GM23338 (cell line): Measurements from ENCODE around the gene AOC3. TPM values are rescaled to one million over a fixed set of nuclear protein-coding genes. Genes with fewer than 3 reads are reported as not detected.
A peak's percentile ranks its signal among the peaks of the same experiment; 100 is the strongest.
"Not testable (repeated sequence)": the region's sequence is repeated elsewhere in the genome, so short reads cannot be mapped to it uniquely, and the experiment has no call there.

Source experiments
- ATAC-seq: fragments of 200-7000 bp; cut with Tn5 transposase; 3 replicates; pipeline ENCODE4 v1.9.1; 2020
- DNase-seq: peaks from one replicate; pipeline ENCODE4 v3.0.0-alpha.2; 2015; ENCODE audit warnings: low spot score
- H2AFZ ChIP-seq: fragments of 200-600 bp; sonication (generic); 2 replicates; pipeline ENCODE4 v1.8.0; 2016; ENCODE audit warnings: antibody characterized with exemption, mild to moderate bottlenecking, moderate library complexity
- H3F3A ChIP-seq: fragments of 200-600 bp; sonication (generic); replicated peaks from 2 replicates; pipeline ENCODE4 v1.8.0; 2017; ENCODE audit warnings: antibody characterized with exemption, mixed run types, low read depth
- H3K27ac ChIP-seq: fragments of 200-600 bp; sonication (generic); 2 replicates; pipeline ENCODE4 v1.6.1; 2016; ENCODE audit warnings: low read depth
- H3K27me3 ChIP-seq: fragments of 200-600 bp; sonication (generic); 2 replicates; pipeline ENCODE4 v1.8.0; 2016; ENCODE audit warnings: mild to moderate bottlenecking, mixed run types, moderate library complexity; ENCODE audit not compliant: insufficient read depth
- H3K36me3 ChIP-seq: fragments of 200-600 bp; sonication (generic); 2 replicates; pipeline ENCODE4 v1.8.0; 2016; ENCODE audit warnings: mild to moderate bottlenecking; ENCODE audit not compliant: insufficient read depth
- H3K4me1 ChIP-seq: fragments of 200-600 bp; sonication (generic); 2 replicates; pipeline ENCODE4 v1.8.0; 2016; ENCODE audit warnings: mild to moderate bottlenecking, moderate library complexity; ENCODE audit not compliant: insufficient read depth
- H3K4me2 ChIP-seq: fragments of 200-600 bp; sonication (generic); 2 replicates; pipeline ENCODE4 v1.7.1; 2017; ENCODE audit warnings: mixed run types
- H3K4me3 ChIP-seq: fragments of 200-600 bp; sonication (generic); 2 replicates; pipeline ENCODE4 v1.6.1; 2016; ENCODE audit warnings: mixed run types
- H3K79me2 ChIP-seq: fragments of 200-600 bp; sonication (generic); replicated peaks from 2 replicates; pipeline ENCODE4 v1.8.0; 2017; ENCODE audit warnings: mild to moderate bottlenecking; ENCODE audit not compliant: insufficient read depth
- H3K9me2 ChIP-seq: fragments of 200-600 bp; sonication (generic); 2 replicates; pipeline ENCODE4 v1.8.0; 2017; ENCODE audit not compliant: insufficient read depth
- H4K20me1 ChIP-seq: fragments of 200-600 bp; sonication (generic); replicated peaks from 2 replicates; pipeline ENCODE4 v1.8.0; 2017; ENCODE audit warnings: mild to moderate bottlenecking; ENCODE audit not compliant: insufficient read depth
- H3K27ac Mint-ChIP-seq: 2 replicates; pipeline ENCODE4 v1.8.0; 2020; ENCODE audit warnings: inconsistent platforms, mild to moderate bottlenecking, moderate library complexity, mixed read lengths
- H3K27me3 Mint-ChIP-seq: 3 replicates; pipeline ENCODE4 v1.8.0; 2022; ENCODE audit warnings: low read depth, mild to moderate bottlenecking, moderate library complexity, mixed read lengths, inconsistent platforms; ENCODE audit not compliant: insufficient read depth, poor library complexity
- H3K36me3 Mint-ChIP-seq: 3 replicates; pipeline ENCODE4 v1.8.0; 2021; ENCODE audit warnings: low read depth, mild to moderate bottlenecking, inconsistent platforms, moderate library complexity, mixed read lengths
- H3K4me1 Mint-ChIP-seq: 3 replicates; pipeline ENCODE4 v1.8.0; 2020; ENCODE audit warnings: mild to moderate bottlenecking, inconsistent platforms, mixed read lengths
- H3K4me3 Mint-ChIP-seq: 3 replicates; pipeline ENCODE4 v1.8.0; 2021; ENCODE audit warnings: moderate library complexity, mild to moderate bottlenecking, inconsistent platforms, mixed read lengths
- H3K9me3 Mint-ChIP-seq: 3 replicates; pipeline ENCODE4 v1.8.0; 2020; ENCODE audit warnings: moderate library complexity, mild to moderate bottlenecking, inconsistent platforms, mixed read lengths
- CREB1 ChIP-seq: fragments of 250-450 bp; sonication (Bioruptor Pico); IDR thresholded peaks from 2 replicates; pipeline ENCODE4 v1.5.0; 2020; ENCODE audit warnings: low read depth, mild to moderate bottlenecking, moderate library complexity
- EZH2 ChIP-seq: fragments of 200-600 bp; sonication (generic); IDR thresholded peaks from one replicate; pipeline ENCODE4 v1.8.0; 2017; ENCODE audit warnings: antibody characterized with exemption, mild to moderate bottlenecking, low read depth; ENCODE audit not compliant: unreplicated experiment
- EZH2phosphoT487 ChIP-seq: fragments of 200-600 bp; sonication (generic); IDR thresholded peaks from one replicate; pipeline ENCODE4 v1.8.1; 2018; ENCODE audit warnings: antibody characterized with exemption; ENCODE audit not compliant: unreplicated experiment
- JUNB ChIP-seq: IDR thresholded peaks from one replicate; pipeline ENCODE4 v1.6.1; 2016; ENCODE audit warnings: antibody characterized with exemption; ENCODE audit not compliant: unreplicated experiment
- NANOG ChIP-seq: IDR thresholded peaks from 2 replicates; pipeline ENCODE4 v1.6.1; 2016; ENCODE audit warnings: antibody characterized with exemption, borderline replicate concordance
- STAT1 ChIP-seq: IDR thresholded peaks from one replicate; pipeline ENCODE4 v1.6.1; 2016; ENCODE audit warnings: antibody characterized with exemption; ENCODE audit not compliant: unreplicated experiment
- ZNF331 ChIP-seq: fragments of 250-450 bp; sonication (Bioruptor Pico); IDR thresholded peaks from 2 replicates; pipeline ENCODE4 v1.5.0; 2020; ENCODE audit warnings: low read depth, mild to moderate bottlenecking, moderate library complexity
- polyA plus RNA-seq: library from polyadenylated mRNA; unstranded; fragments of >200 nt; fragmentation: Nextera tagmentation; extraction: Ambion mirVana; gene quantifications from 2 replicates; pipeline ENCODE4 v1.2.1, GENCODE V29; 2016
- total RNA-seq: library from RNA; depleted of rRNA; stranded (reverse); fragments of >200 nt; shearing (Covaris generic); gene quantifications from 2 replicates; pipeline ENCODE4 v1.2.3, GENCODE V29; 2014

Gene AOC3
- total and polyA plus RNA-seq, 2 experiments from 2014 or later: 1.4 to 1.7 TPM

GRCh38 chr17:42855048-42855596 is 4.1 kb downstream of the AOC3 start:
- Mint-ChIP-seq H3K4me3 (no peak overlapping the region), H3K36me3 (no peaks in the 10 kb centered on the region; the same call in 1 of the 3 replicates), H3K4me1 (peaks cover 2% of the 10 kb centered on the region; the same call in 1 of the 3 replicates), H3K27ac (no peak overlapping the region), H3K27me3 (peaks cover 4% of the 10 kb centered on the region), H3K9me3 (no peaks in the 10 kb centered on the region; the same call in 1 of the 3 replicates)
- Histone ChIP-seq H3K79me2 (no peaks in the 10 kb centered on the region), H4K20me1 (no peaks in the 10 kb centered on the region), H3K9me2 (no peaks in the 10 kb centered on the region), H2AFZ (no peak overlapping the region), H3F3A (no peaks in the 10 kb centered on the region), H3K27me3 (no peaks in the 10 kb centered on the region), H3K4me2 (no peak overlapping the region), H3K4me3 (no peak overlapping the region), H3K27ac (no peak overlapping the region), H3K4me1 (no peaks in the 10 kb centered on the region), H3K36me3 (no peaks in the 10 kb centered on the region)
- ATAC-seq (no peak), DNase-seq (no peak)
- no peak for TF ChIP-seq JUNB
- no peak for TF ChIP-seq STAT1

DNA sequence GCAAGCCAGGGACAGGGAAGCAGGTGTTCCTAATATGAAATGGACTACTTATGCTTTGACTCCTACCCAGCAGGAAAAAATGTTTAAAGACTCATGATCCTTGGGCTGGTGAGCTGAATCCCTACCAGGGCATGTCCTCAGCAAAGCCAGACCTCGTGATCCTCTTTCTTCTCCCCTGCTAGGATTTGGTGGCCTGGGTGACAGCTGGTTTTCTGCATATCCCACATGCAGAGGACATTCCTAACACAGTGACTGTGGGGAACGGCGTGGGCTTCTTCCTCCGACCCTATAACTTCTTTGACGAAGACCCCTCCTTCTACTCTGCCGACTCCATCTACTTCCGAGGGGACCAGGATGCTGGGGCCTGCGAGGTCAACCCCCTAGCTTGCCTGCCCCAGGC is 5.1 kb downstream of the AOC3 start:
- H3K79me2 ChIP-seq, H3K4me1 ChIP-seq, ATAC-seq, H3K9me3 Mint-ChIP-seq, H3K27me3 Mint-ChIP-seq, H3K4me3 Mint-ChIP-seq, H3F3A ChIP-seq, H3K9me2 ChIP-seq, H3K27ac ChIP-seq, H4K20me1 ChIP-seq, H3K27me3 ChIP-seq, H3K4me3 ChIP-seq, H3K4me2 ChIP-seq, H3K36me3 Mint-ChIP-seq, H2AFZ ChIP-seq, H3K36me3 ChIP-seq, H3K4me1 Mint-ChIP-seq, H3K27ac Mint-ChIP-seq, DNase-seq: not testable (repeated sequence)

DNA sequence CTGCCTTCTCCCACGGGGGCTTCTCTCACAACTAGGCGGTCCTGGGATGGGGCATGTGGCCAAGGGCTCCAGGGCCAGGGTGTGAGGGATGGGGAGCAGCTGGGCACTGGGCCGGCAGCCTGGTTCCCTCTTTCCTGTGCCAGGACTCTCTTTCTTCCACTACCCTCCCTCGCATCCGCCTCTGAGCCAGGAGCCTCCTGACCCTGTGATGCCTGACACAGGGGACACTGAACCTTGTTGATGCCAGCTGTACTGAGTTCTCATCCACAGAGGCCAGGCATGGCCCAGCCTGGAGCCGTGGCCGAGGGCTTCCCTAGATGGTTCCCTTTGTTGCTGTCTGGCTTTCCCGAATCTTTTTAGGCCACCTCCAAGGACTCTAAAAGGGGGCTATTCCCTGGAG is 5.5 kb downstream of the AOC3 start:
- not testable (repeated sequence) for DNase-seq, H3K4me2 ChIP-seq, H3K4me1 ChIP-seq, H3K4me1 Mint-ChIP-seq, H3K36me3 ChIP-seq, H4K20me1 ChIP-seq, H3K27me3 ChIP-seq, H3F3A ChIP-seq, H3K27ac Mint-ChIP-seq, H2AFZ ChIP-seq, H3K27me3 Mint-ChIP-seq, H3K79me2 ChIP-seq, H3K9me2 ChIP-seq, H3K4me3 ChIP-seq, ATAC-seq, H3K27ac ChIP-seq, H3K9me3 Mint-ChIP-seq, H3K36me3 Mint-ChIP-seq, H3K4me3 Mint-ChIP-seq

DNA sequence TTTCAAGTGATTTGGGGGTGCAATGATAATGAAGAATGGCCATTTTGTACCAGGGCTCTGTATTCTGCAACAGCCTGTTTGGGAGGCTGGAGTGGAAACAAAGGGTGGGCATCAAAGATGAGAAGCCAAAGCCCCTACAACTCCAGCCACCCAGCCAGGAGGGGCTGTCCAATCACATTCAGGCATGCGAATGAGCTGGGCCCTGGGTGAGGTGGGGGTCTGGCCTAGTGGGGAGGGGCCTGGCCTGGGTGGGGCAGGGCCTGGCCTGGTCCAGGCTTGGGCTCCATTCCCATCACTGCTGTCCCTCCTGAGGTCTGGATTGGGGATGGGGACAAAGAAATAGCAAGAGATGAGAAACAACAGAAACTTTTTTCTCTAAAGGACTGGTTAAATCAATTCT is 6.4 kb downstream of the AOC3 start:
- H3K27ac Mint-ChIP-seq: no peak overlapping the region
- Histone ChIP-seq H4K20me1 (no peaks in the 10 kb centered on the region), H3F3A (no peaks in the 10 kb centered on the region), H2AFZ (no peak overlapping the region), H3K79me2 (no peaks in the 10 kb centered on the region), H3K9me2 (no peaks in the 10 kb centered on the region), H3K27me3 (no peaks in the 10 kb centered on the region), H3K4me2 (no peak overlapping the region), H3K4me3 (no peak overlapping the region), H3K36me3 (no peaks in the 10 kb centered on the region), H3K27ac (no peak overlapping the region), H3K4me1 (no peaks in the 10 kb centered on the region)
- ATAC-seq: peak; percentile 89
- H3K27me3 Mint-ChIP-seq: peaks cover 4% of the 10 kb centered on the region
- H3K4me3 Mint-ChIP-seq: no peak overlapping the region
- no peaks in the 10 kb centered on the region for H3K4me1 Mint-ChIP-seq
- no peaks in the 10 kb centered on the region; the same call in 1 of the 3 replicates for H3K36me3 Mint-ChIP-seq
- no peaks in the 10 kb centered on the region; the same call in 1 of the 3 replicates for H3K9me3 Mint-ChIP-seq
- DNase-seq: no peak
- TF ChIP-seq EZH2 (no peak), STAT1 (no peak), ZNF331 (CRISPR knock-in tag) (no peak), NANOG (no peak), EZH2phosphoT487 (no peak), CREB1 (no peak)
